GM23338 (cell line): ENCODE data around the gene HLA-DOA. TPM values are rescaled to one million over a fixed set of nuclear protein-coding genes. Genes with fewer than 3 reads are reported as not detected.

ENCODE experiments used
- ATAC-seq: fragments of 200-7000 bp; cut with Tn5 transposase; 3 replicates; pipeline ENCODE4 v1.9.1; 2020
- DNase-seq: peaks from one replicate; pipeline ENCODE4 v3.0.0-alpha.2; 2015; ENCODE audit warnings: low spot score
- H2AFZ ChIP-seq: fragments of 200-600 bp; sonication (generic); 2 replicates; pipeline ENCODE4 v1.8.0; 2016; ENCODE audit warnings: antibody characterized with exemption, mild to moderate bottlenecking, moderate library complexity
- H3F3A ChIP-seq: fragments of 200-600 bp; sonication (generic); replicated peaks from 2 replicates; pipeline ENCODE4 v1.8.0; 2017; ENCODE audit warnings: antibody characterized with exemption, mixed run types, low read depth
- H3K27ac ChIP-seq: fragments of 200-600 bp; sonication (generic); 2 replicates; pipeline ENCODE4 v1.6.1; 2016; ENCODE audit warnings: low read depth
- H3K27me3 ChIP-seq: fragments of 200-600 bp; sonication (generic); 2 replicates; pipeline ENCODE4 v1.8.0; 2016; ENCODE audit warnings: mild to moderate bottlenecking, mixed run types, moderate library complexity; ENCODE audit not compliant: insufficient read depth
- H3K36me3 ChIP-seq: fragments of 200-600 bp; sonication (generic); 2 replicates; pipeline ENCODE4 v1.8.0; 2016; ENCODE audit warnings: mild to moderate bottlenecking; ENCODE audit not compliant: insufficient read depth
- H3K4me1 ChIP-seq: fragments of 200-600 bp; sonication (generic); 2 replicates; pipeline ENCODE4 v1.8.0; 2016; ENCODE audit warnings: mild to moderate bottlenecking, moderate library complexity; ENCODE audit not compliant: insufficient read depth
- H3K4me2 ChIP-seq: fragments of 200-600 bp; sonication (generic); 2 replicates; pipeline ENCODE4 v1.7.1; 2017; ENCODE audit warnings: mixed run types
- H3K4me3 ChIP-seq: fragments of 200-600 bp; sonication (generic); 2 replicates; pipeline ENCODE4 v1.6.1; 2016; ENCODE audit warnings: mixed run types
- H3K79me2 ChIP-seq: fragments of 200-600 bp; sonication (generic); replicated peaks from 2 replicates; pipeline ENCODE4 v1.8.0; 2017; ENCODE audit warnings: mild to moderate bottlenecking; ENCODE audit not compliant: insufficient read depth
- H3K9me2 ChIP-seq: fragments of 200-600 bp; sonication (generic); 2 replicates; pipeline ENCODE4 v1.8.0; 2017; ENCODE audit not compliant: insufficient read depth
- H4K20me1 ChIP-seq: fragments of 200-600 bp; sonication (generic); replicated peaks from 2 replicates; pipeline ENCODE4 v1.8.0; 2017; ENCODE audit warnings: mild to moderate bottlenecking; ENCODE audit not compliant: insufficient read depth
- H3K27ac Mint-ChIP-seq: 2 replicates; pipeline ENCODE4 v1.8.0; 2020; ENCODE audit warnings: inconsistent platforms, mild to moderate bottlenecking, moderate library complexity, mixed read lengths
- H3K27me3 Mint-ChIP-seq: 3 replicates; pipeline ENCODE4 v1.8.0; 2022; ENCODE audit warnings: low read depth, mild to moderate bottlenecking, moderate library complexity, mixed read lengths, inconsistent platforms; ENCODE audit not compliant: insufficient read depth, poor library complexity
- H3K36me3 Mint-ChIP-seq: 3 replicates; pipeline ENCODE4 v1.8.0; 2021; ENCODE audit warnings: low read depth, mild to moderate bottlenecking, inconsistent platforms, moderate library complexity, mixed read lengths
- H3K4me1 Mint-ChIP-seq: 3 replicates; pipeline ENCODE4 v1.8.0; 2020; ENCODE audit warnings: mild to moderate bottlenecking, inconsistent platforms, mixed read lengths
- H3K4me3 Mint-ChIP-seq: 3 replicates; pipeline ENCODE4 v1.8.0; 2021; ENCODE audit warnings: moderate library complexity, mild to moderate bottlenecking, inconsistent platforms, mixed read lengths
- H3K9me3 Mint-ChIP-seq: 3 replicates; pipeline ENCODE4 v1.8.0; 2020; ENCODE audit warnings: moderate library complexity, mild to moderate bottlenecking, inconsistent platforms, mixed read lengths
- CREB1 ChIP-seq: fragments of 250-450 bp; sonication (Bioruptor Pico); IDR thresholded peaks from 2 replicates; pipeline ENCODE4 v1.5.0; 2020; ENCODE audit warnings: low read depth, mild to moderate bottlenecking, moderate library complexity
- ETS1 ChIP-seq: IDR thresholded peaks from 2 replicates; pipeline ENCODE4 v1.6.1; 2016; ENCODE audit warnings: antibody characterized with exemption
- EZH2 ChIP-seq: fragments of 200-600 bp; sonication (generic); IDR thresholded peaks from one replicate; pipeline ENCODE4 v1.8.0; 2017; ENCODE audit warnings: antibody characterized with exemption, mild to moderate bottlenecking, low read depth; ENCODE audit not compliant: unreplicated experiment
- EZH2phosphoT487 ChIP-seq: fragments of 200-600 bp; sonication (generic); IDR thresholded peaks from one replicate; pipeline ENCODE4 v1.8.1; 2018; ENCODE audit warnings: antibody characterized with exemption; ENCODE audit not compliant: unreplicated experiment
- NANOG ChIP-seq: IDR thresholded peaks from 2 replicates; pipeline ENCODE4 v1.6.1; 2016; ENCODE audit warnings: antibody characterized with exemption, borderline replicate concordance
- POLR2AphosphoS5 ChIP-seq: IDR thresholded peaks from 2 replicates; pipeline ENCODE4 v1.6.1; 2016; ENCODE audit warnings: antibody characterized with exemption, low read depth
- STAT1 ChIP-seq: IDR thresholded peaks from one replicate; pipeline ENCODE4 v1.6.1; 2016; ENCODE audit warnings: antibody characterized with exemption; ENCODE audit not compliant: unreplicated experiment
- ZNF114 ChIP-seq: fragments of 250-450 bp; sonication (Bioruptor Pico); IDR thresholded peaks from 2 replicates; pipeline ENCODE4 v1.5.0; 2020; ENCODE audit warnings: mild to moderate bottlenecking, moderate library complexity
- ZNF331 ChIP-seq: fragments of 250-450 bp; sonication (Bioruptor Pico); IDR thresholded peaks from 2 replicates; pipeline ENCODE4 v1.5.0; 2020; ENCODE audit warnings: low read depth, mild to moderate bottlenecking, moderate library complexity
- polyA plus RNA-seq: library from polyadenylated mRNA; unstranded; fragments of >200 nt; fragmentation: Nextera tagmentation; extraction: Ambion mirVana; gene quantifications from 2 replicates; pipeline ENCODE4 v1.2.1, GENCODE V29; 2016
- total RNA-seq: library from RNA; depleted of rRNA; stranded (reverse); fragments of >200 nt; shearing (Covaris generic); gene quantifications from 2 replicates; pipeline ENCODE4 v1.2.3, GENCODE V29; 2014
- TF ChIP-seq, protein P1 (sequence below): IDR thresholded peaks from one replicate; pipeline ENCODE4 v1.6.1; 2018; ENCODE audit warnings: antibody characterized with exemption; ENCODE audit not compliant: unreplicated experiment
- TF ChIP-seq, protein P2 (sequence below), 2 experiments: fragments of 200-600 bp in 1 of 2; sonication (generic) in 1 of 2; conservative IDR thresholded peaks; 2 replicates each; pipeline versions ENCODE4 v1.5.1 to v1.6.1; 2016 to 2017; ENCODE audit warnings: antibody characterized with exemption in 2 of 2, low read depth in 2 of 2, mild to moderate bottlenecking in 2 of 2, moderate library complexity in 1 of 2

Gene HLA-DOA
- total and polyA plus RNA-seq, 2 experiments from 2014 or later: 4.8 to 30.5 TPM

DNA sequence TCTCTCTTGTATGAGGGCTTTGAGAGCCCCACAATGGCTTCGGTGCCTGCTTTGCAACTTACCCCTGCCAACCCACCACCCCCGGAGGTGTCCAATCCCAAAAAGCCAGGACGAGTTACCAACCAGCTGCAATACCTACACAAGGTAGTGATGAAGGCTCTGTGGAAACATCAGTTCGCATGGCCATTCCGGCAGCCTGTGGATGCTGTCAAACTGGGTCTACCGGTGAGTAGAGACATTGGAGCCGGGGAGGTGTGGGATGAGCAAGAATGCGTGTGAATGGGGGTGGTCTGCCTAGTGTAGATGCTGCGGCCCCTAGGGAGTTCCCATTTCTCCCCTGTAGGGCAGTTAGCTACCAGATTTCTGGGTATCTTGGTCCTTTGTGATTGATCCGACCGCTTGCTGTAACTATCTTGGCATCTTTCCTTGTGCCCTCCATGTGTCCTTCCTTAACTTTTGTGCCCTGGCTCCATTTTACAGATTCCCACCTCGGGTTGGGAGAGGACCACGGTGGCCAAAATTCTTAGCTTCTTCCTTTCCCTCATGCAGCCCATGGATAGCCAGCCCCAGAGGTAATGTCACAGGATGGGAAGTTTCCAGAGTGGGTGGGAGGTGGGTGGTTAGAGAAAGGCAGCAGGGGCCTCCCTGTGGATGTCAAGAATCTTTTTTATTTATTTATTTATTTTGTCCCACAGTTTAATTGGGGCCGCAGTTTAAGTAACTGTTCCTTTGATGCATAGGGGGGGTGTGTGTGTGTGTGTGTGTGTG is 34.7 kb downstream of the HLA-DOA start:
- peak overlapping the region; percentile 96 for H3K4me2 ChIP-seq
- H4K20me1 ChIP-seq: peaks cover 73% of the 10 kb centered on the region
- no peak for ATAC-seq
- Mint-ChIP-seq H3K9me3 (peaks cover 12% of the 10 kb centered on the region), H3K27ac (no peak overlapping the region), H3K4me3 (peak overlapping the region; percentile 98), H3K36me3 (peaks cover 96% of the 10 kb centered on the region), H3K27me3 (peaks cover 67% of the 10 kb centered on the region), H3K4me1 (peaks cover 38% of the 10 kb centered on the region)
- 0 out of 2 replicates have a peak overlapping the region, but pooled peaks have one; percentile 61 for H3K27ac ChIP-seq
- H2AFZ ChIP-seq: no peak overlapping the region
- H3K27me3 ChIP-seq: no peaks in the 10 kb centered on the region
- peaks cover 70% of the 10 kb centered on the region for H3F3A ChIP-seq
- peaks cover 31% of the 10 kb centered on the region; the same call in 1 of the 2 replicates for H3K4me1 ChIP-seq
- peaks cover 68% of the 10 kb centered on the region for H3K36me3 ChIP-seq
- H3K79me2 ChIP-seq: peaks cover 85% of the 10 kb centered on the region
- H3K9me2 ChIP-seq: no peaks in the 10 kb centered on the region
- TF ChIP-seq STAT1 (no peak), NANOG (no peak), ZNF331 (CRISPR knock-in tag) (no peak), ZNF114 (CRISPR knock-in tag) (no peak), ETS1 (no peak), EZH2phosphoT487 (no peak), EZH2 (no peak), CREB1 (no peak), POLR2AphosphoS5 (no peak)
- TF ChIP-seq, protein P1, sequence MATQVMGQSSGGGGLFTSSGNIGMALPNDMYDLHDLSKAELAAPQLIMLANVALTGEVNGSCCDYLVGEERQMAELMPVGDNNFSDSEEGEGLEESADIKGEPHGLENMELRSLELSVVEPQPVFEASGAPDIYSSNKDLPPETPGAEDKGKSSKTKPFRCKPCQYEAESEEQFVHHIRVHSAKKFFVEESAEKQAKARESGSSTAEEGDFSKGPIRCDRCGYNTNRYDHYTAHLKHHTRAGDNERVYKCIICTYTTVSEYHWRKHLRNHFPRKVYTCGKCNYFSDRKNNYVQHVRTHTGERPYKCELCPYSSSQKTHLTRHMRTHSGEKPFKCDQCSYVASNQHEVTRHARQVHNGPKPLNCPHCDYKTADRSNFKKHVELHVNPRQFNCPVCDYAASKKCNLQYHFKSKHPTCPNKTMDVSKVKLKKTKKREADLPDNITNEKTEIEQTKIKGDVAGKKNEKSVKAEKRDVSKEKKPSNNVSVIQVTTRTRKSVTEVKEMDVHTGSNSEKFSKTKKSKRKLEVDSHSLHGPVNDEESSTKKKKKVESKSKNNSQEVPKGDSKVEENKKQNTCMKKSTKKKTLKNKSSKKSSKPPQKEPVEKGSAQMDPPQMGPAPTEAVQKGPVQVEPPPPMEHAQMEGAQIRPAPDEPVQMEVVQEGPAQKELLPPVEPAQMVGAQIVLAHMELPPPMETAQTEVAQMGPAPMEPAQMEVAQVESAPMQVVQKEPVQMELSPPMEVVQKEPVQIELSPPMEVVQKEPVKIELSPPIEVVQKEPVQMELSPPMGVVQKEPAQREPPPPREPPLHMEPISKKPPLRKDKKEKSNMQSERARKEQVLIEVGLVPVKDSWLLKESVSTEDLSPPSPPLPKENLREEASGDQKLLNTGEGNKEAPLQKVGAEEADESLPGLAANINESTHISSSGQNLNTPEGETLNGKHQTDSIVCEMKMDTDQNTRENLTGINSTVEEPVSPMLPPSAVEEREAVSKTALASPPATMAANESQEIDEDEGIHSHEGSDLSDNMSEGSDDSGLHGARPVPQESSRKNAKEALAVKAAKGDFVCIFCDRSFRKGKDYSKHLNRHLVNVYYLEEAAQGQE: no peak
- TF ChIP-seq, protein P2, sequence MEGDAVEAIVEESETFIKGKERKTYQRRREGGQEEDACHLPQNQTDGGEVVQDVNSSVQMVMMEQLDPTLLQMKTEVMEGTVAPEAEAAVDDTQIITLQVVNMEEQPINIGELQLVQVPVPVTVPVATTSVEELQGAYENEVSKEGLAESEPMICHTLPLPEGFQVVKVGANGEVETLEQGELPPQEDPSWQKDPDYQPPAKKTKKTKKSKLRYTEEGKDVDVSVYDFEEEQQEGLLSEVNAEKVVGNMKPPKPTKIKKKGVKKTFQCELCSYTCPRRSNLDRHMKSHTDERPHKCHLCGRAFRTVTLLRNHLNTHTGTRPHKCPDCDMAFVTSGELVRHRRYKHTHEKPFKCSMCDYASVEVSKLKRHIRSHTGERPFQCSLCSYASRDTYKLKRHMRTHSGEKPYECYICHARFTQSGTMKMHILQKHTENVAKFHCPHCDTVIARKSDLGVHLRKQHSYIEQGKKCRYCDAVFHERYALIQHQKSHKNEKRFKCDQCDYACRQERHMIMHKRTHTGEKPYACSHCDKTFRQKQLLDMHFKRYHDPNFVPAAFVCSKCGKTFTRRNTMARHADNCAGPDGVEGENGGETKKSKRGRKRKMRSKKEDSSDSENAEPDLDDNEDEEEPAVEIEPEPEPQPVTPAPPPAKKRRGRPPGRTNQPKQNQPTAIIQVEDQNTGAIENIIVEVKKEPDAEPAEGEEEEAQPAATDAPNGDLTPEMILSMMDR (conservative IDR thresholded peaks at IDR 0.05; ENCODE audit: low read depth in 2 of 2): no peak
- no peak for DNase-seq
- peak overlapping the region; percentile 99 for H3K4me3 ChIP-seq
